ENCODE data around the gene PTPRD. TPM values are rescaled to one million over a fixed set of nuclear protein-coding genes. Genes with fewer than 3 reads are reported as not detected.

The PTPRD gene
- total and polyA plus RNA-seq, 2 experiments from 2014 or later: 11.5 to 58.0 TPM

GRCh38 chr9:8613346-8613825, 1999.4 kb downstream of the PTPRD start:
- H2AFZ ChIP-seq: no peak overlapping the region
- Mint-ChIP-seq H3K4me1 (peaks cover 34% of the 10 kb centered on the region), H3K9me3 (no peaks in the 10 kb centered on the region), H3K27me3 (ENCODE audit: insufficient read depth, low read depth, poor library complexity) (peaks cover 2% of the 10 kb centered on the region), H3K4me3 (no peak overlapping the region), H3K36me3 (ENCODE audit: low read depth) (no peaks in the 10 kb centered on the region), H3K27ac (peak overlapping the region; percentile 8; the same call in 1 of the 2 replicates)
- H3K27ac ChIP-seq (ENCODE audit: low read depth): peak overlapping the region; percentile 24; the same call in 1 of the 2 replicates
- H3K79me2 ChIP-seq (replicated peaks; ENCODE audit: insufficient read depth): no peaks in the 10 kb centered on the region
- no peaks in the 10 kb centered on the region for H3K36me3 ChIP-seq (ENCODE audit: insufficient read depth)
- ATAC-seq (no peak), DNase-seq (ENCODE audit: low spot score) (no peak)
- no peaks in the 10 kb centered on the region for H3F3A ChIP-seq (replicated peaks; ENCODE audit: low read depth)
- no peak for TF ChIP-seq NANOG (IDR thresholded peaks at IDR 0.05; ENCODE audit: borderline replicate concordance)
- TF ChIP-seq, protein P1, sequence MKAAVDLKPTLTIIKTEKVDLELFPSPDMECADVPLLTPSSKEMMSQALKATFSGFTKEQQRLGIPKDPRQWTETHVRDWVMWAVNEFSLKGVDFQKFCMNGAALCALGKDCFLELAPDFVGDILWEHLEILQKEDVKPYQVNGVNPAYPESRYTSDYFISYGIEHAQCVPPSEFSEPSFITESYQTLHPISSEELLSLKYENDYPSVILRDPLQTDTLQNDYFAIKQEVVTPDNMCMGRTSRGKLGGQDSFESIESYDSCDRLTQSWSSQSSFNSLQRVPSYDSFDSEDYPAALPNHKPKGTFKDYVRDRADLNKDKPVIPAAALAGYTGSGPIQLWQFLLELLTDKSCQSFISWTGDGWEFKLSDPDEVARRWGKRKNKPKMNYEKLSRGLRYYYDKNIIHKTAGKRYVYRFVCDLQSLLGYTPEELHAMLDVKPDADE (IDR thresholded peaks at IDR 0.05): no peak
- no peak for TF ChIP-seq ZNF114 (CRISPR knock-in tag; IDR thresholded peaks at IDR 0.05)
- no peak for TF ChIP-seq EZH2phosphoT487 (IDR thresholded peaks at IDR 0.05; ENCODE audit: unreplicated experiment)
- TF ChIP-seq REST (IDR thresholded peaks at IDR 0.05; ENCODE audit: unreplicated experiment): no peak
- TF ChIP-seq JUNB (IDR thresholded peaks at IDR 0.05; ENCODE audit: unreplicated experiment): no peak
- TF ChIP-seq CREB1 (CRISPR knock-in tag; IDR thresholded peaks at IDR 0.05; ENCODE audit: low read depth): no peak
- TF ChIP-seq, protein P2, sequence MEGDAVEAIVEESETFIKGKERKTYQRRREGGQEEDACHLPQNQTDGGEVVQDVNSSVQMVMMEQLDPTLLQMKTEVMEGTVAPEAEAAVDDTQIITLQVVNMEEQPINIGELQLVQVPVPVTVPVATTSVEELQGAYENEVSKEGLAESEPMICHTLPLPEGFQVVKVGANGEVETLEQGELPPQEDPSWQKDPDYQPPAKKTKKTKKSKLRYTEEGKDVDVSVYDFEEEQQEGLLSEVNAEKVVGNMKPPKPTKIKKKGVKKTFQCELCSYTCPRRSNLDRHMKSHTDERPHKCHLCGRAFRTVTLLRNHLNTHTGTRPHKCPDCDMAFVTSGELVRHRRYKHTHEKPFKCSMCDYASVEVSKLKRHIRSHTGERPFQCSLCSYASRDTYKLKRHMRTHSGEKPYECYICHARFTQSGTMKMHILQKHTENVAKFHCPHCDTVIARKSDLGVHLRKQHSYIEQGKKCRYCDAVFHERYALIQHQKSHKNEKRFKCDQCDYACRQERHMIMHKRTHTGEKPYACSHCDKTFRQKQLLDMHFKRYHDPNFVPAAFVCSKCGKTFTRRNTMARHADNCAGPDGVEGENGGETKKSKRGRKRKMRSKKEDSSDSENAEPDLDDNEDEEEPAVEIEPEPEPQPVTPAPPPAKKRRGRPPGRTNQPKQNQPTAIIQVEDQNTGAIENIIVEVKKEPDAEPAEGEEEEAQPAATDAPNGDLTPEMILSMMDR (conservative IDR thresholded peaks at IDR 0.05; ENCODE audit: low read depth in 2 of 2): no peak
- H3K4me2 ChIP-seq: peak overlapping the region; percentile 23; the same call in 1 of the 2 replicates
- H3K27me3 ChIP-seq (ENCODE audit: insufficient read depth): no peaks in the 10 kb centered on the region
- no peaks in the 10 kb centered on the region for H3K9me2 ChIP-seq (ENCODE audit: insufficient read depth)
- H3K4me3 ChIP-seq: no peak overlapping the region
- H3K4me1 ChIP-seq (ENCODE audit: insufficient read depth): peaks cover 43% of the 10 kb centered on the region
- H4K20me1 ChIP-seq (replicated peaks; ENCODE audit: insufficient read depth): no peaks in the 10 kb centered on the region

GRCh38 chr9:8611153-8611552, 2001.6 kb downstream of the PTPRD start:
- no peaks in the 10 kb centered on the region for H3K36me3 Mint-ChIP-seq (ENCODE audit: low read depth)
- no peak overlapping the region for H3K27ac ChIP-seq (ENCODE audit: low read depth)
- H3K36me3 ChIP-seq (ENCODE audit: insufficient read depth): no peaks in the 10 kb centered on the region
- no peaks in the 10 kb centered on the region for H3K27me3 ChIP-seq (ENCODE audit: insufficient read depth)
- H3K4me3 Mint-ChIP-seq: no peak overlapping the region
- no peak overlapping the region for H3K4me3 ChIP-seq
- H3K9me2 ChIP-seq (ENCODE audit: insufficient read depth): no peaks in the 10 kb centered on the region
- H3K79me2 ChIP-seq (replicated peaks; ENCODE audit: insufficient read depth): no peaks in the 10 kb centered on the region
- no peak overlapping the region for H2AFZ ChIP-seq
- no peaks in the 10 kb centered on the region for H4K20me1 ChIP-seq (replicated peaks; ENCODE audit: insufficient read depth)
- DNase-seq (ENCODE audit: low spot score): no peak
- H3K27ac Mint-ChIP-seq: no peak overlapping the region
- no peak overlapping the region for H3K4me2 ChIP-seq
- ATAC-seq: no peak
- H3F3A ChIP-seq (replicated peaks; ENCODE audit: low read depth): no peaks in the 10 kb centered on the region
- no peaks in the 10 kb centered on the region for H3K9me3 Mint-ChIP-seq
- peaks cover 40% of the 10 kb centered on the region for H3K4me1 Mint-ChIP-seq
- peaks cover 3% of the 10 kb centered on the region for H3K27me3 Mint-ChIP-seq (ENCODE audit: insufficient read depth, low read depth, poor library complexity)
- H3K4me1 ChIP-seq (ENCODE audit: insufficient read depth): peaks cover 43% of the 10 kb centered on the region
- TF ChIP-seq JUNB (IDR thresholded peaks at IDR 0.05; ENCODE audit: unreplicated experiment): no peak
- TF ChIP-seq, protein P2 (conservative IDR thresholded peaks at IDR 0.05; ENCODE audit: low read depth in 2 of 2): no peak
- no peak for TF ChIP-seq NANOG (IDR thresholded peaks at IDR 0.05; ENCODE audit: borderline replicate concordance)
- no peak for TF ChIP-seq STAT1 (IDR thresholded peaks at IDR 0.05; ENCODE audit: unreplicated experiment)
- TF ChIP-seq, protein P1 (IDR thresholded peaks at IDR 0.05): no peak
- no peak for TF ChIP-seq REST (IDR thresholded peaks at IDR 0.05; ENCODE audit: unreplicated experiment)
- no peak for TF ChIP-seq ZNF114 (CRISPR knock-in tag; IDR thresholded peaks at IDR 0.05)
